Spleen (tissue), 11 donors: ENCODE data around the gene EDRF1. TPM values are rescaled to one million over a fixed set of nuclear protein-coding genes. Genes with fewer than 3 reads are reported as not detected.

Source experiments
- DNase-seq: peaks from one replicate; pipeline ENCODE4 v3.0.0-alpha.2; 2020
- H3K27ac ChIP-seq, 8 donors: fragments of 200-600 bp; sonication (generic) in 7 of 8; 1 replicate in 4 of 8; 2 replicates in 4 of 8; pipeline versions ENCODE4 v1.5.0 to v1.8.0; 2016 to 2021; ENCODE audit warnings: inconsistent platforms in 4 of 8, mild to moderate bottlenecking in 4 of 8, moderate library complexity in 1 of 8
- H3K27me3 ChIP-seq, 7 donors: fragments of 200-600 bp; sonication (generic) in 6 of 7; replicated peaks in 1 of 7; 1 replicate in 4 of 7; 2 replicates in 3 of 7; pipeline versions ENCODE4 v1.5.0 to v1.8.0; 2016 to 2021; ENCODE audit warnings: inconsistent platforms in 3 of 7, mild to moderate bottlenecking in 1 of 7
- H3K36me3 ChIP-seq, 6 donors: fragments of 200-600 bp; sonication (generic) in 5 of 6; 1 replicate in 4 of 6; 2 replicates in 2 of 6; pipeline versions ENCODE4 v1.5.0 to v1.8.0; 2016 to 2021; ENCODE audit warnings: inconsistent platforms in 2 of 6
- H3K4me1 ChIP-seq, 6 donors: fragments of 200-600 bp; sonication (generic) in 5 of 6; 1 replicate in 3 of 6; 2 replicates in 3 of 6; pipeline versions ENCODE4 v1.5.0 to v1.8.0; 2016 to 2021; ENCODE audit warnings: inconsistent platforms in 3 of 6
- H3K4me3 ChIP-seq, 8 donors: fragments of 200-600 bp; sonication (generic) in 7 of 8; 1 replicate in 4 of 8; 2 replicates in 4 of 8; pipeline versions ENCODE4 v1.5.0 to v1.8.0; 2016 to 2021; ENCODE audit warnings: inconsistent platforms in 4 of 8, mild to moderate bottlenecking in 4 of 8, moderate library complexity in 2 of 8
- H3K9me3 ChIP-seq, 8 donors: fragments of 200-600 bp; sonication (generic) in 7 of 8; 1 replicate in 4 of 8; 2 replicates in 4 of 8; pipeline versions ENCODE4 v1.5.0 to v1.8.0; 2016 to 2021; ENCODE audit warnings: inconsistent platforms in 4 of 8
- POLR2A ChIP-seq, 3 donors: fragments of 450-650 bp; IDR thresholded peaks; one replicate each; pipeline ENCODE4 v1.5.1; 2017; ENCODE audit warnings: antibody characterized with exemption in 3 of 3, mild to moderate bottlenecking in 1 of 3
- POLR2AphosphoS5 ChIP-seq, 3 donors: sonication (generic); formaldehyde crosslinking; IDR thresholded peaks; one replicate each; pipeline ENCODE4 v1.5.1; 2017; ENCODE audit warnings: antibody characterized with exemption in 3 of 3
- WGBS, 5 donors: extraction: QIAGEN DNeasy Blood & Tissue Kit in 3 of 5; methylation state at CpG; one replicate each; pipeline versions ENCODE4 v1.1.5 to v1.1.7; 2013 to 2018; 5-methylcytosine and 5-hydroxymethylcytosine counted together
- intact Hi-C: fragments of 100-400 bp; cut with DNase I; formaldehyde crosslinking; loops from one replicate; pipeline ENCODE4 v1.15.0; 2023; ENCODE audit warnings: low total_unique reads
- polyA plus RNA-seq, 3 donors: library from polyadenylated mRNA; stranded (reverse); fragments of 200-250 nt; gene quantifications; one replicate each; pipeline ENCODE4 v1.2.1, GENCODE V29; 2013
- total RNA-seq, 7 donors: library from RNA; depleted of rRNA in 3 of 7; stranded (reverse); fragments of >200 nt in 3 of 7; fragmentation: NEBNext Ultra II Directional in 4 of 7; extraction: Animal tissue kit (Norgen Biotek cat#: 25700) in 4 of 7; gene quantifications; one replicate each; pipeline versions ENCODE4 v1.1.0 to v1.2.1, GENCODE V29; 2016 to 2021
- TF ChIP-seq, protein P1 (sequence below), 11 experiments: fragments of 200-600 bp in 7 of 11; fragments of 450-650 bp in 4 of 11; sonication (generic) in 4 of 11; IDR thresholded peaks in 8 of 11; conservative IDR thresholded peaks in 3 of 11; 1 replicate in 7 of 11; 2 replicates in 4 of 11; pipeline versions ENCODE4 v1.4.0 to v1.8.0; 2016 to 2021; ENCODE audit warnings: antibody characterized with exemption in 11 of 11, inconsistent platforms in 4 of 11, mild to moderate bottlenecking in 1 of 11
- donor health status: healthy with polysubstance abuse.
- donor health status: DM: no; HTN: no; CAD: no; lungs with moderate emphysema.
- donor health status: DM: no; HTN: no; CAD: no.
- donor health status: Bipolar disorder and iron deficiency.
- donor health status: healthy.
- donor health status: DM: no; HTN: no; CAD: no.
- donor health status: DM: yes; HTN: yes; CAD: no.

The EDRF1 gene
- total and polyA plus RNA-seq, 10 donors, result 17.8 to 47.5 (median 34.3) TPM

DNA sequence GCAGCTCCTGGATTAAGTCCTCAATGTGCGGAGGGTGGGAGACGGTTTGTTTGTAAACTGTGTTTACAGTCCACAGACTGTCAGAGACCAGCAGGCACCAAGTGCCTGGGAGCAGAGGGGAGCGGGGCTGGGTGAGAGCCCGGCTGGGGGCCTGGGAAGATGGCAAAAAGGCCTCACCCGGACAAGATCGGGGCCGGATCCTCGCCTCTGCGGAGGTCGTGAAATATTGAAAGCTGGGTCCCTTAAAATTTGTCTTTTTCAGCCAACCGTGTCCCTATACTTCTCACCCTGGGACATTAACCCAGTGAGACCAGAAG lies 53.3 kb downstream of the EDRF1 start:
- peaks cover 0 to 12% (median 0%) of the 10 kb centered on the region in 6 donors for H3K36me3 ChIP-seq
- peaks cover 0 to 21% (median 0%) of the 10 kb centered on the region in 7 donors for H3K27me3 ChIP-seq
- intact Hi-C loops, result no loop called here
- TF ChIP-seq, protein P1, sequence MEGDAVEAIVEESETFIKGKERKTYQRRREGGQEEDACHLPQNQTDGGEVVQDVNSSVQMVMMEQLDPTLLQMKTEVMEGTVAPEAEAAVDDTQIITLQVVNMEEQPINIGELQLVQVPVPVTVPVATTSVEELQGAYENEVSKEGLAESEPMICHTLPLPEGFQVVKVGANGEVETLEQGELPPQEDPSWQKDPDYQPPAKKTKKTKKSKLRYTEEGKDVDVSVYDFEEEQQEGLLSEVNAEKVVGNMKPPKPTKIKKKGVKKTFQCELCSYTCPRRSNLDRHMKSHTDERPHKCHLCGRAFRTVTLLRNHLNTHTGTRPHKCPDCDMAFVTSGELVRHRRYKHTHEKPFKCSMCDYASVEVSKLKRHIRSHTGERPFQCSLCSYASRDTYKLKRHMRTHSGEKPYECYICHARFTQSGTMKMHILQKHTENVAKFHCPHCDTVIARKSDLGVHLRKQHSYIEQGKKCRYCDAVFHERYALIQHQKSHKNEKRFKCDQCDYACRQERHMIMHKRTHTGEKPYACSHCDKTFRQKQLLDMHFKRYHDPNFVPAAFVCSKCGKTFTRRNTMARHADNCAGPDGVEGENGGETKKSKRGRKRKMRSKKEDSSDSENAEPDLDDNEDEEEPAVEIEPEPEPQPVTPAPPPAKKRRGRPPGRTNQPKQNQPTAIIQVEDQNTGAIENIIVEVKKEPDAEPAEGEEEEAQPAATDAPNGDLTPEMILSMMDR (IDR thresholded peaks at IDR 0.05 in 8 of 11, conservative IDR thresholded peaks at IDR 0.05 in 3 of 11), result no peak
- no peak for TF ChIP-seq POLR2AphosphoS5 (IDR thresholded peaks at IDR 0.05)
- no peak for TF ChIP-seq POLR2A (IDR thresholded peaks at IDR 0.05)
- 92 to 96% (median 94%) methylated on average over 11 of the region's 11 CpGs for WGBS, 5 donors
- DNase-seq, result no peak
- H3K4me1 ChIP-seq, result no peaks in the 10 kb centered on the region
- no peak overlapping the region for H3K27ac ChIP-seq
- no peaks in the 10 kb centered on the region for H3K9me3 ChIP-seq
- H3K4me3 ChIP-seq, result no peak overlapping the region

DNA sequence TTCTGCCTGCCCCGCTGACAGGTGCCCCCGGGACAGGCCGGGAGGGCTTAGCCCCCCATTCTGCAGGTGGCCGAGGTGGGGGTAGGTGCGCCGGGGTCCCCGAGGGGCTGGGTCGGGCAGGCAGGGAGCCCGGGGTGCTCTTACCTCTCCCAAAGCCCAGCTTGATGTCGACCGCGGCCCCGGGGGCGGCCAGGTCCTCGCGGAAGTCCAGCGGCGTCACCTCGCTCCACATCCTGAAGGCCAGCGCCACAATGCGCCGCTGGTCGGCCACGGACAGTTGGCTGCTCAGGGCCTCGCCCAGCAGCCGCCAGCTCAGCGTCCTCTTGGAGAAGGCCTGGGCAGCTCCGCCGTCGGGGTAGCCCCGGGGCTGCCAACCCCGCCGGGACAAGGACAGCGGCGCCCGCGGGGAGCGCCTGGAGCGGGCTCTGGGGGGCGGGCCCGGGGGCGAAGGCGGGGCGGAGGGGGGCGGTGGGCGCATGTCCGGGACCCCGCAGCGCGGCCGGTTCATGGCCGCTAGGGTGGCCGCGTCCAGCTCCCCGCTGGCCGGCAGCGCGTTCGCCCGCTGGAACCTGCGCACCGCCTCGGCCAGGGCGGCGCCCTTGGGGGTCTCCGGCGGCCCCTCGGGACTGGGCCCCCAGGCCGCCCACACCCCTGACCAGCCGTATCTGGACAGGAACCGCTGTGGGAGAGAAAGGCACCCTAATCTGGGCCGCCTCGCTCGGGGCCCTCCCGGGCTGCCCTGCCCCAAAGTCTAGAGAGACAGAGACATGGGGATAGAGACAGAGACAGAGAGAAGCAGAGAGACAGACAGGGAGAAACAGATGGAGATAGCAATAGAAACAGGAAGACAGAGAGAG lies 54.4 kb downstream of the EDRF1 start:
- intact Hi-C loops, result no loop called here
- Histone ChIP-seq H3K4me1 (no peaks in the 10 kb centered on the region), H3K36me3 (peaks cover 0 to 8% (median 0%) of the 10 kb centered on the region in 6 donors), H3K27ac (no peak overlapping the region), H3K4me3 (peak overlapping the region in 1 of 8 donors; percentile 9), H3K27me3 (peaks cover 0 to 21% (median 0%) of the 10 kb centered on the region in 7 donors), H3K9me3 (no peaks in the 10 kb centered on the region)
- no peak for DNase-seq
- 66 to 94% (median 76%) methylated on average over 19 to 75 of the region's 75 CpGs for WGBS, 5 donors
- TF ChIP-seq POLR2A (IDR thresholded peaks at IDR 0.05) (no peak), POLR2AphosphoS5 (IDR thresholded peaks at IDR 0.05) (no peak)

DNA sequence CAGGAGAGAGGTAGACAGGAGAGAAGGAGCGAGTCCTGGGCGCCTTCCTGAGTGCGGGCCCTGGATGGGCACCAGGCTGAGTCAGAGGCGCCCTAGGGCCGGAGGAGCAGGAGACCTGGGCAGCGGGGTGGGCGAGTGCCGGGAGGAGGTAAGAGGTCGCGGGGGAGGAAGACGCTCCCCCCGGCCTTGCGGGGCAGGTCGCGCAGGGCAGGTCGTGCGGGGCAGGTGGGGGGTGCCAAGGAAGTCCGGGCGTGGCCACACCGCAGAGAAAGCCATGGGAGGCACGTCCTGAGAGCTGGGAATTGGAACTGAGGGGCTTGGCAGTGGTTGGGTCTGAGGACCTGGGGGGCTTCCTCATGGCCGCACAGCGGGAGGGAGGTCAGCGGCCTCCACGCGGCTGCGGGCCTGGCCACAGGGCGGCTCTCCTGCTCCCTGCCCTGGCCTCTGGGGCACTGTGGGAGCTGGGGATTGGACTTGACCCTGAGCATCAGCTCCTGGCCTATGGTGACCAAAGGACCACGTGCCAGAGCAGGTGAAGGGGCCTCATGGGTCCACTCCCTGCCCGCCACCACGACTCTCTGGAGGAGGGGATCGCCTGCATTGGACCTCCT lies 55.2 kb downstream of the EDRF1 start:
- H3K27ac ChIP-seq, result no peak overlapping the region
- peaks cover 0 to 21% (median 0%) of the 10 kb centered on the region in 7 donors for H3K27me3 ChIP-seq
- TF ChIP-seq POLR2AphosphoS5 (IDR thresholded peaks at IDR 0.05), result no peak
- TF ChIP-seq, protein P1 (IDR thresholded peaks at IDR 0.05 in 8 of 11, conservative IDR thresholded peaks at IDR 0.05 in 3 of 11), result no peak
- no peak for TF ChIP-seq POLR2A (IDR thresholded peaks at IDR 0.05)
- H3K9me3 ChIP-seq, result no peaks in the 10 kb centered on the region
- intact Hi-C loops, result no loop called here
- DNase-seq, result no peak
- no peak overlapping the region for H3K4me3 ChIP-seq
- peaks cover 0 to under 1% (median 0%) of the 10 kb centered on the region in 6 donors for H3K36me3 ChIP-seq
- H3K4me1 ChIP-seq, result no peaks in the 10 kb centered on the region
- 89 to 95% (median 92%) methylated on average over 30 to 32 of the region's 32 CpGs for WGBS, 5 donors

DNA sequence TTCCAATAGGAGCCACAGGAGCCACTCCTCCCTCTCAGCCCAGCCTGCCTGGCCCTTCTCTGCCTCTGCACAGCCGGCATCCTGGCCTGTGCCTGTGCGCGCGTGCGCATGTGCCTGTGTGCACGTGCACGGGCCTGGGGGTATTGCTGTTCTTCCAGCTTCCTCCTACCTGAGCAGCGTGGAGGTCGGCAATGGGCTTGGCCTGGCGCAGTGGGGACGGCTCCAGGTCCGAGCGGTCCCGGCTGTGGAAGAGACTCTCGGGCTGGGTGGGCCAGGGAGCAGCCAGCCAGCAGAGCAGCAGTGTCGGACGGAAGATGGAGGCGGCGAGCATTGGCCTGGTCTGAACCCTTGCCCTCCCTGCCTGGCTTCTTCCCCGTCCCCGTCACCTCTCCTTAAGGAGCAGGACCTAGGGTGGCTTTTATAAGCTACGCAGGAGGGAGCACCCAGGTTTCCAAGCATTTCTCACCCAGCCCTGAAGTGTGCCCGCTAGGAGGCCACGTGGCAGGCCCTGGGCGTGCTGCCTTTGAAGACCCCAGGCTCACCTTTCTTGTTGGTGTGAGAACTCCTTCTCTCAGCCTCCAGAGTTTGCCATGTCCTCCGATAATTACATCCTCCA lies 56.1 kb downstream of the EDRF1 start, which contains the start of gene MMP21:
Gene MMP21, minus strand, starts transcription at position 331 of the 616 bp plus-strand sequence. Its CDS starts 0 bp downstream, at position 331.
- Histone ChIP-seq H3K27me3 (peaks cover 0 to 21% (median 0%) of the 10 kb centered on the region in 7 donors), H3K4me1 (no peaks in the 10 kb centered on the region), H3K4me3 (no peak within 1 kb of the TSS), H3K9me3 (no peaks in the 10 kb centered on the region), H3K27ac (no peak within 1 kb of the TSS), H3K36me3 (no peaks in the 10 kb centered on the region)
- DNase-seq, result no peak
- WGBS, 5 donors, result 91 to 95% (median 94%) methylated on average over 26 of the region's 26 CpGs
- TF ChIP-seq, protein P1 (IDR thresholded peaks at IDR 0.05 in 8 of 11, conservative IDR thresholded peaks at IDR 0.05 in 3 of 11), result no peak
- TF ChIP-seq POLR2A (IDR thresholded peaks at IDR 0.05), result no peak
- no peak for TF ChIP-seq POLR2AphosphoS5 (IDR thresholded peaks at IDR 0.05)
- intact Hi-C loops, result no loop called here
